HG02588 (cell line): ENCODE data around the gene PSMB8.

Experiments
- ATAC-seq: cut with Tn5 transposase; IDR thresholded peaks from one replicate; pipeline ENCODE4 v1.9.1; 2021; ENCODE audit warnings: mild to moderate bottlenecking, moderate library complexity; ENCODE audit not compliant: unreplicated experiment

The PSMB8 gene

DNA sequence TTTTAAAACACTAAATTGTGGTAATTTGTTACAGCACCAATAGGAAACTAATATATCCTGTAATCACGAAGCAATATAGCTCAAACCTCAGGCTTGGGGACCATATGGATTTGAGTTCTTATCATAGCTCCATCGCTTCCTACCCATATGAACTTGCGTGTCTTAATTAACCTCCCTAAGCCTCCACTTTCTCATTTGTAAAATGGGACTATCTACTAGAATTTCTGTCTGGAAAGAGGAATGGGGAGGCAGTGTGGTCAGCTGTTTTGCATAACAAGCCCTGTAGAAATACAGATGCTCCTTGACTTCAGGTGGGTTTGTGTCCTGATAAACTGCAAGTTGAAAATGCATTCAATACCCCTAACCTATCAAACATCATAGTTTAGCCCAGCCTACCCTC lies 44.1 kb downstream of the PSMB8 start:
- no peak for ATAC-seq

DNA sequence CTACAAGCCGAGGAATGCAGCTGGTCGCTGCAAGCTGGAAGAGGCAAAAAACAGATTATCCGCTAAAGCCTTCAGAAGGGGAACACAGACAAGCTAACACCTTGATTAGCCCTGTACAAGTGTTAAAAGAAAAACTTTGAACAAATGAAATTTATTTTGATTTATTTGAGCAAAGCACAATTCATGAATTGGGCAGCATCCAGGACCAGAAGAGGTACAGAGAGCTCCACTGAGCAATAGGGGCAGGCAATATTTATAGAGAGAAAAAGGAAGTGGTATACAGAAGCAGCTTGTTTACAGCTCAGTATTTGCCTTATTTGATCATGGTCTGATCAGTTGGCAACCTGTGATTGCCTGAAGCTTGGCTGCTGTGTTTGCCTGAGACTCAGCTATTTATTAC lies 44.7 kb downstream of the PSMB8 start:
- no peak for ATAC-seq

- no peak for ATAC-seq
These were observed 46.7 kb downstream of the PSMB8 start for GRCh38 chr6:32796848-32797776.

DNA sequence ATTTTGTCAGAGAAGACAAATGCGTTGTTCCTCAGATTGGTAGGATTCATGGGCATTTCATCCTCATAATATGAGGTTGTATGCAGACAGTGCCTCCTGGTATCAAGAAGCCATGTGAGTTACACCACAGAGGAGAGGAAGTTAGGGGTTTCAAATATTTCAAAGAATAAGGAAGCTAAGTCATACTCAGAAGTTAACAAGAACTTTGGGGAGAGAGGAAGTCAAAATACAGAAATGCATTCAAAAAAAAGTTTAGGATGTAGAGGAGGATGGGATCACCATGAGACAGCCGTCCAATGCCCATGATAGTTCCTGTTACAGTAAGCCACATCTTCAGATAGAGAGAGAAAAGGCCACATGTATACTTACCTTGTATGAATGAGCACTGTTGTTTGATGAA lies 49.3 kb downstream of the PSMB8 start:
- no peak for ATAC-seq

- ATAC-seq: no peak
These were observed 50.9 kb downstream of the PSMB8 start for GRCh38 chr6:32792901-32793435.
